Neuronal stem cell (in vitro differentiated cells): Measurements from ENCODE around the gene FOXI1.

Experiments used
- DNase-seq: peaks from one replicate; pipeline ENCODE4 v3.0.0-alpha.2; 2013; ENCODE audit warnings: low spot score
- H2AFZ ChIP-seq: one replicate; pipeline ENCODE4 v1.6.1; 2013; ENCODE audit warnings: mild to moderate bottlenecking, low read length, inconsistent platforms
- H2AK5ac ChIP-seq: 2 replicates; pipeline ENCODE4 v1.6.1; 2013; ENCODE audit warnings: low read depth, mild to moderate bottlenecking, inconsistent platforms, low read length, moderate library complexity, mixed read lengths
- H2BK120ac ChIP-seq: 2 replicates; pipeline ENCODE4 v1.6.1; 2013; ENCODE audit warnings: low read depth, mild to moderate bottlenecking, inconsistent platforms, low read length, moderate library complexity, mixed read lengths
- H2BK12ac ChIP-seq: one replicate; pipeline ENCODE4 v1.6.1; 2013; ENCODE audit warnings: low read length, inconsistent platforms
- H2BK15ac ChIP-seq: 2 replicates; pipeline ENCODE4 v1.6.1; 2013; ENCODE audit warnings: mild to moderate bottlenecking, low read length, inconsistent platforms, mixed read lengths
- H2BK5ac ChIP-seq: one replicate; pipeline ENCODE4 v1.6.1; 2013; ENCODE audit warnings: inconsistent platforms, mild to moderate bottlenecking, low read length, moderate library complexity
- H3K14ac ChIP-seq: one replicate; pipeline ENCODE4 v1.6.1; 2013; ENCODE audit warnings: low read length, inconsistent platforms
- H3K18ac ChIP-seq: 2 replicates; pipeline ENCODE4 v1.6.1; 2013; ENCODE audit warnings: low read length, inconsistent platforms
- H3K23ac ChIP-seq: 2 replicates; pipeline ENCODE4 v1.6.1; 2013; ENCODE audit warnings: low read depth, mild to moderate bottlenecking, mixed read lengths, low read length, inconsistent platforms; ENCODE audit not compliant: poor library complexity
- H3K27ac ChIP-seq: replicated peaks from 3 replicates; pipeline ENCODE4 v1.5.1; 2013; ENCODE audit warnings: low read length, inconsistent platforms
- H3K27me3 ChIP-seq, 3 experiments: 2 replicates each; pipeline ENCODE4 v1.6.1; 2013; ENCODE audit warnings: low read length in 3 of 3, mild to moderate bottlenecking in 2 of 3, inconsistent platforms in 1 of 3, low read depth in 1 of 3, mixed read lengths in 1 of 3, moderate library complexity in 1 of 3; ENCODE audit not compliant: control insufficient read depth in 3 of 3, insufficient read depth in 3 of 3
- H3K36me3 ChIP-seq, 2 donors: replicated peaks in 1 of 2; 2 replicates each; pipeline ENCODE4 v1.6.1; 2013; ENCODE audit warnings: low read length in 2 of 2; ENCODE audit not compliant: control insufficient read depth in 2 of 2, insufficient read depth in 2 of 2
- H3K4ac ChIP-seq: 2 replicates; pipeline ENCODE4 v1.6.1; 2013; ENCODE audit warnings: inconsistent platforms, mild to moderate bottlenecking, low read length, moderate library complexity
- H3K4me1 ChIP-seq, 2 donors: 1 replicate in 1 of 2; 2 replicates in 1 of 2; pipeline ENCODE4 v1.6.1; 2013; ENCODE audit warnings: low read length in 2 of 2, low read depth in 1 of 2; ENCODE audit not compliant: control insufficient read depth in 2 of 2, insufficient read depth in 1 of 2
- H3K4me2 ChIP-seq: one replicate; pipeline ENCODE4 v1.6.1; 2013; ENCODE audit warnings: mild to moderate bottlenecking, low read length, inconsistent platforms; ENCODE audit not compliant: insufficient read depth, poor library complexity, severe bottlenecking
- H3K4me3 ChIP-seq, 2 donors: 2 replicates each; pipeline ENCODE4 v1.5.1; 2013; ENCODE audit warnings: low read length in 2 of 2, mild to moderate bottlenecking in 2 of 2, inconsistent platforms in 1 of 2, moderate library complexity in 1 of 2
- H3K79me1 ChIP-seq: one replicate; pipeline ENCODE4 v1.6.1; 2013; ENCODE audit warnings: low read depth, mild to moderate bottlenecking, inconsistent platforms, low read length, moderate library complexity
- H3K9ac ChIP-seq: one replicate; pipeline ENCODE4 v1.6.1; 2013; ENCODE audit warnings: mild to moderate bottlenecking, low read depth, low read length, inconsistent platforms; ENCODE audit not compliant: poor library complexity
- H3K9me3 ChIP-seq, 2 donors: replicated peaks in 1 of 2; 2 replicates each; pipeline versions ENCODE3 to v1.6.1; 2013; ENCODE audit warnings: low read length in 2 of 2, mild to moderate bottlenecking in 2 of 2, inconsistent platforms in 1 of 2, low read depth in 1 of 2, mixed read lengths in 1 of 2, moderate library complexity in 1 of 2; ENCODE audit not compliant: control insufficient read depth in 2 of 2, insufficient read depth in 1 of 2
- H4K8ac ChIP-seq: one replicate; pipeline ENCODE4 v1.6.1; 2013; ENCODE audit warnings: low read depth, mild to moderate bottlenecking, inconsistent platforms, low read length, moderate library complexity
- H4K91ac ChIP-seq: one replicate; pipeline ENCODE4 v1.6.1; 2013; ENCODE audit warnings: low read length, low read depth, mild to moderate bottlenecking, inconsistent platforms; ENCODE audit not compliant: poor library complexity
- WGBS, 2 donors: extraction: QIAGEN DNeasy Blood & Tissue Kit; methylation state at CpG; one replicate each; pipeline ENCODE4 v1.1.7; 2013; ENCODE audit warnings: missing lambda C conversion rate in 2 of 2, mixed read lengths in 1 of 2; ENCODE audit not compliant: insufficient read length in 2 of 2, insufficient replicate concordance in 1 of 2; ENCODE audit errors: extremely low coverage in 2 of 2; 5-methylcytosine and 5-hydroxymethylcytosine counted together

The FOXI1 gene

DNA sequence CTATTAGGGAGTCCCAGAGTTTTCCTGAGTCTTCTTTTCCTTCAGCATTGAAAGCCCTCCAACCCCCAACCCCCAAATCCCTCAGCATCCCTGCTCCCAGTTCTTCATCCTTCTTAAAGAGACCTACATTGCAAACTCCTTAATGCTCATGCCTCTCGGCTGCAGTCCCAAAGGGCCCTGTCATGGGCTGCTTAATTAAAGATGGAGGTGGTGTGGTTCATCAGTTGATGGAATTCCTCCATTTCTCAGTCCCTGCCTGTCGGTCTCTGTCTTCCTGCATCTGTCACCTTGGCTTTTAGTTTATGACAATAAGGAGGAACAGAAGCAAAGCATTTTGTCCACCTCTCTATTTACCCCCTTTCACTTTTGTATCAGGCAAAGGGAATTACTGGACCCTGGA, 2.0 kb downstream of the FOXI1 start:
- Histone ChIP-seq H3K14ac (no peak overlapping the region), H2BK15ac (no peak overlapping the region), H3K18ac (no peak overlapping the region), H3K9ac (no peak overlapping the region), H2AK5ac (no peak overlapping the region), H2AFZ (no peak overlapping the region), H3K79me1 (no peaks in the 10 kb centered on the region), H3K9me3 (peaks cover 0 to 1% of the 10 kb centered on the region in 2 donors), H3K36me3 (no peaks in the 10 kb centered on the region), H2BK5ac (no peak overlapping the region), H3K27me3 (peaks cover 0 to 2% (median 0%) of the 10 kb centered on the region in 3 experiments), H3K4ac (no peak overlapping the region), H3K4me1 (peaks cover 0 to 13% of the 10 kb centered on the region in 2 donors), H3K27ac (no peak overlapping the region), H2BK120ac (no peak overlapping the region), H3K23ac (no peak overlapping the region), H4K91ac (no peak overlapping the region), H3K4me2 (no peak overlapping the region), H2BK12ac (no peak overlapping the region), H4K8ac (no peak overlapping the region), H3K4me3 (no peak overlapping the region)
- WGBS, 2 donors: no CpG with 5 or more reads among the region's 2 CpGs
- DNase-seq: no peak

DNA sequence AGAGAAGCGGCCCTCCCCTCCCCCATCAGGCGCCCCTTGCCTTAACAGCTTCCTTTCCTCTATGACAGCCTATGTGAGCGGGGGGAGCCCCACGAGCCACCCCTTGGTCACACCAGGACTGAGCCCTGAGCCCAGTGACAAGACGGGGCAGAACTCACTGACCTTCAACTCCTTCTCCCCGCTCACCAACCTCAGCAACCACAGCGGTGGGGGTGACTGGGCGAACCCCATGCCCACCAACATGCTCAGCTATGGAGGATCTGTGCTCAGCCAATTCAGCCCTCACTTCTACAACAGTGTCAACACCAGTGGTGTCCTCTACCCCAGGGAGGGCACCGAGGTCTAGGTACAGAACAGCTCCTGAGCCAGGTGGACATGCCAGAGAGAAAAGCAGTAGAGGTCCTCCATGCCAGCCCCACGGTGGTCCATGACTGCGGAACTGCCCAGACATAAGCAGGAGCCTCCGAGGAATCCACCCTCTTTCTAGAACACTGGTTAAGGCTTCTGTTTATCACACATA, 2.6 kb downstream of the FOXI1 start:
- Histone ChIP-seq H3K36me3 (no peaks in the 10 kb centered on the region), H2AFZ (no peak overlapping the region), H3K27ac (no peak overlapping the region), H4K91ac (peak overlapping the region; percentile 13), H3K27me3 (peaks cover 0 to 2% (median 0%) of the 10 kb centered on the region in 3 experiments), H2AK5ac (peak overlapping the region; percentile 90), H3K4me1 (peaks cover 2 to 20% of the 10 kb centered on the region in 2 donors), H2BK120ac (no peak overlapping the region), H2BK12ac (no peak overlapping the region), H3K9me3 (peaks cover 0 to 1% of the 10 kb centered on the region in 2 donors), H4K8ac (no peak overlapping the region), H3K23ac (no peak overlapping the region), H3K4me2 (no peak overlapping the region), H2BK15ac (peak overlapping the region; percentile 82), H3K14ac (no peak overlapping the region), H3K4ac (no peak overlapping the region), H2BK5ac (no peak overlapping the region), H3K79me1 (no peaks in the 10 kb centered on the region), H3K4me3 (peak overlapping the region in 1 of 2 donors; percentile 59), H3K18ac (peak overlapping the region; percentile 57), H3K9ac (no peak overlapping the region)
- no peak for DNase-seq
- no CpG with 5 or more reads among the region's 12 CpGs for WGBS, 2 donors

DNA sequence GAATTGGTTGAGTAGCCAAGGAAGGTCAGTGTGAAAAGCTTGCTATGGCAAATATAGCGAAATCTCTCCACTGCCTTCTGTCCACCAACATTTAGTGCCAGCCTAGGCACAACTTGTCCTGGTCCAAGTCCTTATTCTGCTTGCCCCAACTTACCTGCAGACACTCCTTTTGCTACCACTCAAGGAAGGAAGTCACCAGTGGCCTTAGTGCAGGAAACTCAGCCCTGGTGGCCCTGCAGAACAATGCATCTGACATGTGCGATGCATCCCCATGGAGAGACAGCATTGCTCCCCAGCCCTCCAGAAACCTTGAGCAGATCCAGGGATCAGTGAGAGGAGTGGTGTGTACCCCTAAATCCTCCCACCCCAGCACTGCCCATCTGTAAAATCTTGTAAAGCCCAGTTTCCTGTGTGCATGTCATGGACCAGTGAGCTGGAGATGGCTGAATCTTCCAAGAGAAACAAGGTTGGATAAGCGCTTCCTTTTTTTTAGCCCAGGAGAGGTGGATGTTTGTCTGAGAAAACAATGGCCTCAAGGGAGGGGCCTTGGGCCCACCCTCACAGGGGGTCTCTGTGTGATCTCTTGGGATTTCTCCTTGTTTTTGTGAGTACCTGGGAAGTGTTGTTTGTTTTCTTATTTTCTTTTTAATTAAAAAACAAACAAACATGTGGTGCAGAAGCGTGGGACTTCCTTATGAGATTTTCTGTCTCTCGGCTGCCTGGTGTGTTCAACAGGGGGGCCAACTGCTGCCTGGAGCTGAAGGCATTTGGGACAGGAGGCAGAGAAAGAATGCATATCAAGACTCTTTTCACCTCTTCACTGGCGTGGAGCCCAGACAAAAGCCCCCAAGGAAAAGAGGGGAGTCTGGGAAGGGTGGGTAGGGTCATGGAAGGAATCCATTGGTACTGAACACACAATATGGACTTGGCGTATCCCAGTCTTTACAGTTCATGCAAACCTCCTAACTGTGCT, 3.6 kb downstream of the FOXI1 start:
- H3K18ac ChIP-seq: no peak overlapping the region
- no peak overlapping the region for H3K23ac ChIP-seq
- H3K27ac ChIP-seq: no peak overlapping the region
- H3K79me1 ChIP-seq: no peaks in the 10 kb centered on the region
- H3K36me3 ChIP-seq: no peaks in the 10 kb centered on the region
- H3K4me1 ChIP-seq: peaks cover 2 to 22% of the 10 kb centered on the region in 2 donors
- WGBS, 2 donors: no CpG with 5 or more reads among the region's 7 CpGs
- no peak overlapping the region for H3K4me3 ChIP-seq
- no peak overlapping the region for H2BK15ac ChIP-seq
- peaks cover 0 to 2% (median 0%) of the 10 kb centered on the region in 3 experiments for H3K27me3 ChIP-seq
- no peak overlapping the region for H2BK120ac ChIP-seq
- H2BK12ac ChIP-seq: no peak overlapping the region
- H2AFZ ChIP-seq: no peak overlapping the region
- H3K4ac ChIP-seq: no peak overlapping the region
- no peak overlapping the region for H2BK5ac ChIP-seq
- DNase-seq: no peak
- no peak overlapping the region for H3K9ac ChIP-seq
- H3K9me3 ChIP-seq: peaks cover 0 to 1% of the 10 kb centered on the region in 2 donors
- H2AK5ac ChIP-seq: no peak overlapping the region
- no peak overlapping the region for H3K14ac ChIP-seq
- no peak overlapping the region for H4K91ac ChIP-seq
- no peak overlapping the region for H4K8ac ChIP-seq
- no peak overlapping the region for H3K4me2 ChIP-seq

DNA sequence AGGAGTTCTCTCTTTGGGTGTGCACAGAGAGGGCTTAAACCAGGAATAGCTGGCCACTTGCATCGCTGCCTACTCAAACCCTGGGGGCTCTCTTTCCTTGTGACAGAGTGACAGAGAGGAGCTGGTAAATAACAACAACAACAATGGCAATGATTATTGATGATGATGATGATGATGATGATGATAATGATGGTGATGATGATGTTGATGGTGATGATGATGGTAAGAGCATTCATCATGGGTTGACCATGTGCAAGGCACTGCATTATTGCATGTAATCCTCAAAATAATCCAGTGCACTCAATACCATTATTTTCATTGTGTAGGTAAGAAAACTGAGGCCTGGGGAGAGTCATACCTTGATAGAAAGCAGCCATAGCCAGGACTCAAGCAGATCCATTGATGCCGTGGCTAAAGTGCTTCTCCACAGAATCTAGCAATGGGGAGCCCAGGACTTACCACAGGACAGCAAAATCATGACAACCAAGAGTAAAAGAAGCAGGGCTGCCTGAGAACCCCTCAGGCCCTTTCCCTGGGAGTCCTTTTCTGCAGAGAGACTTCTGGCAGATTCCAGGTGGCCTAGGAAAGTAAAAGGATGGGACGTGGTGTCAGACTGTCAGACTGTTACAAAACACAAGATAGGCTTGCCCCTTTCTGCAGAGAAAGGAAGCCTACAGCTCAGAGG, 4.8 kb downstream of the FOXI1 start:
- H3K18ac ChIP-seq: no peak overlapping the region
- no peak overlapping the region for H3K4me3 ChIP-seq
- H3K27me3 ChIP-seq: peaks cover 0 to 2% (median 0%) of the 10 kb centered on the region in 3 experiments
- no peak overlapping the region for H2BK120ac ChIP-seq
- H2AK5ac ChIP-seq: no peak overlapping the region
- H3K9me3 ChIP-seq: peaks cover 0 to 1% of the 10 kb centered on the region in 2 donors
- H3K14ac ChIP-seq: no peak overlapping the region
- no peak overlapping the region for H3K23ac ChIP-seq
- no peak overlapping the region for H2BK15ac ChIP-seq
- no peak overlapping the region for H2BK5ac ChIP-seq
- H3K4me1 ChIP-seq: peaks cover 2 to 22% of the 10 kb centered on the region in 2 donors
- no CpG with 5 or more reads among the region's 3 CpGs for WGBS, 2 donors
- no peak overlapping the region for H3K27ac ChIP-seq
- no peaks in the 10 kb centered on the region for H3K36me3 ChIP-seq
- H3K4me2 ChIP-seq: no peak overlapping the region
- no peak overlapping the region for H2BK12ac ChIP-seq
- no peak overlapping the region for H4K8ac ChIP-seq
- H3K4ac ChIP-seq: no peak overlapping the region
- no peak overlapping the region for H3K9ac ChIP-seq
- H2AFZ ChIP-seq: no peak overlapping the region
- no peak overlapping the region for H4K91ac ChIP-seq
- DNase-seq: no peak
- no peaks in the 10 kb centered on the region for H3K79me1 ChIP-seq
